Measurements from ENCODE around the gene NANS. TPM values are rescaled to one million over a fixed set of nuclear protein-coding genes. Genes with fewer than 3 reads are reported as not detected.
A peak's percentile ranks its signal among the peaks of the same experiment; 100 is the strongest.
"Not testable (repeated sequence)": the region's sequence is repeated elsewhere in the genome, so short reads cannot be mapped to it uniquely, and the experiment has no call there.

The NANS gene
- total and polyA plus RNA-seq, 2 of the 13 experiments (the other 11 are each of a cell fraction or from before 2014, with no cell fraction given), result 86.9 to 203 TPM

DNA sequence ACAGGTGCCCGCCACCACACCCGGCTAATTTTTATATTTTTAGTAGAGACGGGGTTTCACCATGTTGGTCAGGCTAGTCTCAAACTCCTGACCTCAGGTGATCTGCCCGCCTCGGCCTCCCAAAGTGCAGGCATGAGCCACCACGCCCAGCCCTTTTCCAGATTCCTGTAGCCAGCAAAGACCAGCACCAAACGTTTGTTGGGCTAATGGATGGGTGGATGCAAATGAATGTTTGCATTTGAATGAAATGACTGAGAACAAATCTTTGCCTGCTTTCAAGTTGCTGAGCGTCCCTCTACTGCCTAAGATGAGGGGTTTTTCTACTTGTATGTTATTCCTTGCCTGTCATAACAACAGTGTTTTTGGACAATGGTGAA is 20.0 kb downstream of the NANS start:
- H3K9ac ChIP-seq (ENCODE audit: insufficient read depth, low read depth, low read length); H2AFZ ChIP-seq (ENCODE audit: low read length); H3K27ac ChIP-seq (ENCODE audit: extremely low read length, insufficient read depth, low read length); BruUV-seq (replicated peaks); H3K4me2 ChIP-seq (ENCODE audit: low read depth, low read length); H4K20me1 ChIP-seq (ENCODE audit: insufficient read depth, low read length); H3K9me3 ChIP-seq (ENCODE audit: low read length); CTCF ChIA-PET (ENCODE audit: low intra/inter-chr PET ratio, low total read pairs); H3K27me3 ChIP-seq (ENCODE audit: control insufficient read depth in 1 of 2, insufficient read depth in 2 of 2, low read length in 2 of 2); DNase-seq (ENCODE audit: low spot score); in situ Hi-C loops (cut with HindIII; ENCODE audit: extremely low pct_ligation_motif_present, low pct_unique_long_range_greater_than_20kb); ATAC-seq; FAIRE-seq; H3K4me3 ChIP-seq (replicated peaks in 1 of 3; ENCODE audit: insufficient read depth in 1 of 3, low read depth in 2 of 3, low read length in 3 of 3); POLR2A ChIA-PET: not testable (repeated sequence)
- Histone ChIP-seq H3K4me1 (ENCODE audit: insufficient read depth, low read length) (peaks cover 48% of the 10 kb centered on the region), H3K79me2 (ENCODE audit: insufficient read depth, low read length) (peaks cover 12% of the 10 kb centered on the region), H3K36me3 (replicated peaks in 1 of 2; ENCODE audit: control insufficient read depth in 1 of 2, insufficient read depth in 2 of 2, low read length in 2 of 2) (peaks cover 17 to 38% of the 10 kb centered on the region in 2 experiments)
- WGBS (ENCODE audit: low lambda C conversion rate), result 94% methylated on average over 8 of the region's 8 CpGs
- intact Hi-C loops (cut with micrococcal nuclease; ENCODE audit: unreplicated experiment), result loop anchor here (5.0 kb wide), 1 partner anchor 116 kb away; the partner anchor contains the start of gene CORO2A

DNA sequence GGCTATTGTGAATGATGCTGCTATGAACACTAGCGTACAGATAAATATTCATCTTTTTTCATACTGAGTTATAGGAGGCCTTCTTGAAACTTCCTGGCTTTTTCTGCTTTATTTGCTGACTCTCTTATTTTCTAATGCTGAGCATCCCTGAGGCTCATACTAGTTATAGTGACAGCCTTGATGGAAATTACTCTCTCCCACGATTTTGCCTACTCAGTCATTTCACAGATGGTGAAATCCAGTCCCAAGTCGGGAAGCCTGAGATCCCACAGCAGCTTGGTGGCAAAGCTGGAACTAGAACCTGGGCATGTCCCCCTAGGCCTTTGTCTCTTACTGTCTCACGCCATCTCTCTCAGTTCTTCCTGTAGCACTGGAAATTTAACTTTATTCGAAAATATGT is 22.4 kb downstream of the NANS start:
- Histone ChIP-seq H3K27ac (ENCODE audit: extremely low read length, insufficient read depth, low read length) (no peak overlapping the region), H3K79me2 (ENCODE audit: insufficient read depth, low read length) (peaks cover 8% of the 10 kb centered on the region), H3K9me3 (ENCODE audit: low read length) (no peaks in the 10 kb centered on the region), H3K4me3 (replicated peaks in 1 of 3; ENCODE audit: insufficient read depth in 1 of 3, low read depth in 2 of 3, low read length in 3 of 3) (no peak overlapping the region), H3K4me2 (ENCODE audit: low read depth, low read length) (no peak overlapping the region), H3K27me3 (ENCODE audit: control insufficient read depth in 1 of 2, insufficient read depth in 2 of 2, low read length in 2 of 2) (no peaks in the 10 kb centered on the region), H3K9ac (ENCODE audit: insufficient read depth, low read depth, low read length) (no peak overlapping the region), H4K20me1 (ENCODE audit: insufficient read depth, low read length) (peaks cover 2% of the 10 kb centered on the region; the same call in 1 of the 2 replicates), H3K4me1 (ENCODE audit: insufficient read depth, low read length) (peaks cover 52% of the 10 kb centered on the region), H2AFZ (ENCODE audit: low read length) (no peak overlapping the region), H3K36me3 (replicated peaks in 1 of 2; ENCODE audit: control insufficient read depth in 1 of 2, insufficient read depth in 2 of 2, low read length in 2 of 2) (peaks cover 17 to 56% of the 10 kb centered on the region in 2 experiments)
- BruUV-seq (replicated peaks), result no TSS peak
- WGBS (ENCODE audit: low lambda C conversion rate), result 86% methylated on average over 5 of the region's 5 CpGs
- DNase-seq (ENCODE audit: low spot score) (no peak), ATAC-seq (no peak), FAIRE-seq (no peak)
- in situ Hi-C loops (cut with HindIII; ENCODE audit: extremely low pct_ligation_motif_present, low pct_unique_long_range_greater_than_20kb) (no loop called here), intact Hi-C loops (cut with micrococcal nuclease; ENCODE audit: unreplicated experiment) (loop anchor here (5.0 kb wide), 1 partner anchor 113 kb away; the partner anchor contains the start of gene CORO2A)
- ChIA-PET POLR2A (no interaction called here), CTCF (ENCODE audit: low intra/inter-chr PET ratio, low total read pairs) (no interaction called here)
- peak; percentile 68 to 73 for TF ChIP-seq MAFK (conservative IDR thresholded peaks at IDR 0.05 in 1 of 2, IDR thresholded peaks at IDR 0.05 in 1 of 2; ENCODE audit: low read length in 2 of 2)
- TF ChIP-seq MAFF (IDR thresholded peaks at IDR 0.05; ENCODE audit: low read depth, low read length), result peak; percentile 68
- TF ChIP-seq, protein P1, sequence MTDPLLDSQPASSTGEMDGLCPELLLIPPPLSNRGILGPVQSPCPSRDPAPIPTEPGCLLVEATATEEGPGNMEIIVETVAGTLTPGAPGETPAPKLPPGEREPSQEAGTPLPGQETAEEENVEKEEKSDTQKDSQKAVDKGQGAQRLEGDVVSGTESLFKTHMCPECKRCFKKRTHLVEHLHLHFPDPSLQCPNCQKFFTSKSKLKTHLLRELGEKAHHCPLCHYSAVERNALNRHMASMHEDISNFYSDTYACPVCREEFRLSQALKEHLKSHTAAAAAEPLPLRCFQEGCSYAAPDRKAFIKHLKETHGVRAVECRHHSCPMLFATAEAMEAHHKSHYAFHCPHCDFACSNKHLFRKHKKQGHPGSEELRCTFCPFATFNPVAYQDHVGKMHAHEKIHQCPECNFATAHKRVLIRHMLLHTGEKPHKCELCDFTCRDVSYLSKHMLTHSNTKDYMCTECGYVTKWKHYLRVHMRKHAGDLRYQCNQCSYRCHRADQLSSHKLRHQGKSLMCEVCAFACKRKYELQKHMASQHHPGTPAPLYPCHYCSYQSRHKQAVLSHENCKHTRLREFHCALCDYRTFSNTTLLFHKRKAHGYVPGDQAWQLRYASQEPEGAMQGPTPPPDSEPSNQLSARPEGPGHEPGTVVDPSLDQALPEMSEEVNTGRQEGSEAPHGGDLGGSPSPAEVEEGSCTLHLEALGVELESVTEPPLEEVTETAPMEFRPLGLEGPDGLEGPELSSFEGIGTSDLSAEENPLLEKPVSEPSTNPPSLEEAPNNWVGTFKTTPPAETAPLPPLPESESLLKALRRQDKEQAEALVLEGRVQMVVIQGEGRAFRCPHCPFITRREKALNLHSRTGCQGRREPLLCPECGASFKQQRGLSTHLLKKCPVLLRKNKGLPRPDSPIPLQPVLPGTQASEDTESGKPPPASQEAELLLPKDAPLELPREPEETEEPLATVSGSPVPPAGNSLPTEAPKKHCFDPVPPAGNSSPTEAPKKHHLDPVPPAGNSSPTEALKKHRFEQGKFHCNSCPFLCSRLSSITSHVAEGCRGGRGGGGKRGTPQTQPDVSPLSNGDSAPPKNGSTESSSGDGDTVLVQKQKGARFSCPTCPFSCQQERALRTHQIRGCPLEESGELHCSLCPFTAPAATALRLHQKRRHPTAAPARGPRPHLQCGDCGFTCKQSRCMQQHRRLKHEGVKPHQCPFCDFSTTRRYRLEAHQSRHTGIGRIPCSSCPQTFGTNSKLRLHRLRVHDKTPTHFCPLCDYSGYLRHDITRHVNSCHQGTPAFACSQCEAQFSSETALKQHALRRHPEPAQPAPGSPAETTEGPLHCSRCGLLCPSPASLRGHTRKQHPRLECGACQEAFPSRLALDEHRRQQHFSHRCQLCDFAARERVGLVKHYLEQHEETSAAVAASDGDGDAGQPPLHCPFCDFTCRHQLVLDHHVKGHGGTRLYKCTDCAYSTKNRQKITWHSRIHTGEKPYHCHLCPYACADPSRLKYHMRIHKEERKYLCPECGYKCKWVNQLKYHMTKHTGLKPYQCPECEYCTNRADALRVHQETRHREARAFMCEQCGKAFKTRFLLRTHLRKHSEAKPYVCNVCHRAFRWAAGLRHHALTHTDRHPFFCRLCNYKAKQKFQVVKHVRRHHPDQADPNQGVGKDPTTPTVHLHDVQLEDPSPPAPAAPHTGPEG (CRISPR knock-in tag; IDR thresholded peaks at IDR 0.05), result no peak
- TF ChIP-seq, protein P2, sequence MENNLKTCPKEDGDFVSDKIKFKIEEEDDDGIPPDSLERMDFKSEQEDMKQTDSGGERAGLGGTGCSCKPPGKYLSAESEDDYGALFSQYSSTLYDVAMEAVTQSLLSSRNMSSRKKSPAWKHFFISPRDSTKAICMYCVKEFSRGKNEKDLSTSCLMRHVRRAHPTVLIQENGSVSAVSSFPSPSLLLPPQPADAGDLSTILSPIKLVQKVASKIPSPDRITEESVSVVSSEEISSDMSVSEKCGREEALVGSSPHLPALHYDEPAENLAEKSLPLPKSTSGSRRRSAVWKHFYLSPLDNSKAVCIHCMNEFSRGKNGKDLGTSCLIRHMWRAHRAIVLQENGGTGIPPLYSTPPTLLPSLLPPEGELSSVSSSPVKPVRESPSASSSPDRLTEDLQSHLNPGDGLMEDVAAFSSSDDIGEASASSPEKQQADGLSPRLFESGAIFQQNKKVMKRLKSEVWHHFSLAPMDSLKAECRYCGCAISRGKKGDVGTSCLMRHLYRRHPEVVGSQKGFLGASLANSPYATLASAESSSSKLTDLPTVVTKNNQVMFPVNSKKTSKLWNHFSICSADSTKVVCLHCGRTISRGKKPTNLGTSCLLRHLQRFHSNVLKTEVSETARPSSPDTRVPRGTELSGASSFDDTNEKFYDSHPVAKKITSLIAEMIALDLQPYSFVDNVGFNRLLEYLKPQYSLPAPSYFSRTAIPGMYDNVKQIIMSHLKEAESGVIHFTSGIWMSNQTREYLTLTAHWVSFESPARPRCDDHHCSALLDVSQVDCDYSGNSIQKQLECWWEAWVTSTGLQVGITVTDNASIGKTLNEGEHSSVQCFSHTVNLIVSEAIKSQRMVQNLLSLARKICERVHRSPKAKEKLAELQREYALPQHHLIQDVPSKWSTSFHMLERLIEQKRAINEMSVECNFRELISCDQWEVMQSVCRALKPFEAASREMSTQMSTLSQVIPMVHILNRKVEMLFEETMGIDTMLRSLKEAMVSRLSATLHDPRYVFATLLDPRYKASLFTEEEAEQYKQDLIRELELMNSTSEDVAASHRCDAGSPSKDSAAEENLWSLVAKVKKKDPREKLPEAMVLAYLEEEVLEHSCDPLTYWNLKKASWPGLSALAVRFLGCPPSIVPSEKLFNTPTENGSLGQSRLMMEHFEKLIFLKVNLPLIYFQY (CRISPR knock-in tag; IDR thresholded peaks at IDR 0.05; ENCODE audit: borderline replicate concordance), result no peak
- TF ChIP-seq, protein P3, sequence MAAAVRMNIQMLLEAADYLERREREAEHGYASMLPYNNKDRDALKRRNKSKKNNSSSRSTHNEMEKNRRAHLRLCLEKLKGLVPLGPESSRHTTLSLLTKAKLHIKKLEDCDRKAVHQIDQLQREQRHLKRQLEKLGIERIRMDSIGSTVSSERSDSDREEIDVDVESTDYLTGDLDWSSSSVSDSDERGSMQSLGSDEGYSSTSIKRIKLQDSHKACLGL (CRISPR knock-in tag; IDR thresholded peaks at IDR 0.05), result no peak
- TF ChIP-seq NFKBIZ (CRISPR knock-in tag; IDR thresholded peaks at IDR 0.05), result no peak
- no peak for TF ChIP-seq ZNF788 (CRISPR knock-in tag; IDR thresholded peaks at IDR 0.05; ENCODE audit: borderline replicate concordance)
- TF ChIP-seq HDAC1 (CRISPR knock-in tag; IDR thresholded peaks at IDR 0.05), result no peak

Data from HepG2 (cell line).